CD4-positive, alpha-beta T cell treated with Interleukin-2 at 100 ng/mL for 4 hours (primary cell): ENCODE measurements around the gene TXNDC17.
A peak's percentile ranks its signal among the peaks of the same experiment; 100 is the strongest.
"Not testable (repeated sequence)": the region's sequence is repeated elsewhere in the genome, so short reads cannot be mapped to it uniquely, and the experiment has no call there.

ENCODE experiments used
- DNase-seq: peaks from one replicate; pipeline ENCODE4 v3.0.0-alpha.2; 2020; ENCODE audit warnings: low spot score

The TXNDC17 gene

GRCh38 chr17:6640536-6641246 is at the start of gene TXNDC17, which contains the start of gene KIAA0753:
Gene TXNDC17 (plus strand): TSS chr17:6641060. CDS start chr17:6641083, 23 bp downstream.
Gene KIAA0753 (minus strand): TSS chr17:6640711. CDS start chr17:6635103, 5,608 bp downstream.
- DNase-seq: peak; percentile 90

- DNase-seq: no peak
Observed at GRCh38 chr17:6591599-6592158, 49.2 kb upstream of the TXNDC17 start.

- no peak for DNase-seq
Observed at GRCh38 chr17:6592173-6592572, 48.7 kb upstream of the TXNDC17 start.

GRCh38 chr17:6593371-6593770 is 47.5 kb upstream of the TXNDC17 start:
- DNase-seq: not testable (repeated sequence)

- DNase-seq: no peak
Observed at GRCh38 chr17:6596081-6596480, 44.8 kb upstream of the TXNDC17 start.

GRCh38 chr17:6596511-6596910 is 44.3 kb upstream of the TXNDC17 start:
- DNase-seq: no peak

- DNase-seq: no peak
Observed at GRCh38 chr17:6596941-6597340, 43.9 kb upstream of the TXNDC17 start.

- no peak for DNase-seq
Observed at GRCh38 chr17:6597727-6598126, 43.1 kb upstream of the TXNDC17 start.

GRCh38 chr17:6599364-6599763 is 41.5 kb upstream of the TXNDC17 start:
- DNase-seq: no peak

GRCh38 chr17:6602141-6602540 is 38.7 kb upstream of the TXNDC17 start:
- DNase-seq: no peak

- no peak for DNase-seq
Observed at GRCh38 chr17:6603744-6604325, 37.0 kb upstream of the TXNDC17 start.

GRCh38 chr17:6605142-6605541 is 35.7 kb upstream of the TXNDC17 start:
- no peak for DNase-seq

GRCh38 chr17:6608321-6608720 is 32.5 kb upstream of the TXNDC17 start:
- no peak for DNase-seq

GRCh38 chr17:6610011-6610410 is 30.8 kb upstream of the TXNDC17 start:
- no peak for DNase-seq

- DNase-seq: no peak
Observed at GRCh38 chr17:6611231-6611630, 29.6 kb upstream of the TXNDC17 start.

- no peak for DNase-seq
Observed at GRCh38 chr17:6623941-6624340, 16.9 kb upstream of the TXNDC17 start.

- DNase-seq: no peak
Observed at GRCh38 chr17:6626616-6627015, 14.2 kb upstream of the TXNDC17 start.

GRCh38 chr17:6627019-6627418 is 13.8 kb upstream of the TXNDC17 start:
- no peak for DNase-seq

GRCh38 chr17:6630390-6630789 is 10.5 kb upstream of the TXNDC17 start:
- DNase-seq: no peak

GRCh38 chr17:6632530-6632929 is 8.3 kb upstream of the TXNDC17 start:
- DNase-seq: no peak

- DNase-seq: no peak
Observed at GRCh38 chr17:6633263-6633662, 7.6 kb upstream of the TXNDC17 start.

GRCh38 chr17:6636105-6636504 is 4.8 kb upstream of the TXNDC17 start:
- DNase-seq: no peak
